AG09319 (cell line): Measurements from ENCODE around the gene BTLA.
A peak's percentile ranks its signal among the peaks of the same experiment; 100 is the strongest.
"Not testable (repeated sequence)": the region's sequence is repeated elsewhere in the genome, so short reads cannot be mapped to it uniquely, and the experiment has no call there.

Source experiments
- DNase-seq: peaks from one replicate; pipeline ENCODE4 v3.0.0-alpha.2; 2010; ENCODE audit warnings: low read depth; ENCODE audit errors: extremely low read depth
- CTCF ChIP-seq: IDR thresholded peaks from 2 replicates; pipeline ENCODE4 v1.5.1; 2011; ENCODE audit warnings: low read depth, mild to moderate bottlenecking, inconsistent platforms, low read length, moderate library complexity

The BTLA gene

GRCh38 chr3:112437146-112438022 is 61.9 kb downstream of the BTLA start:
- peak; percentile 0 for DNase-seq

GRCh38 chr3:112429960-112430359 is 69.3 kb downstream of the BTLA start:
- TF ChIP-seq CTCF: no peak
- no peak for DNase-seq

More at GRCh38 chr3:112437146-112438022, 61.9 kb downstream of the BTLA start:
- TF ChIP-seq CTCF: peak; percentile 54

- DNase-seq: no peak
- no peak for TF ChIP-seq CTCF
Observed at GRCh38 chr3:112427123-112427522, 72.1 kb downstream of the BTLA start.

- no peak for DNase-seq
- no peak for TF ChIP-seq CTCF
Observed at GRCh38 chr3:112425858-112426750, 73.2 kb downstream of the BTLA start.

GRCh38 chr3:112425382-112425781 is 73.9 kb downstream of the BTLA start:
- TF ChIP-seq CTCF: no peak
- no peak for DNase-seq

GRCh38 chr3:112424394-112424793 is 74.9 kb downstream of the BTLA start:
- TF ChIP-seq CTCF: no peak
- DNase-seq: no peak

- not testable (repeated sequence) for DNase-seq
Observed at GRCh38 chr3:112422921-112423320, 76.4 kb downstream of the BTLA start.

GRCh38 chr3:112418526-112418925 is 80.7 kb downstream of the BTLA start:
- DNase-seq: not testable (repeated sequence)
